Left ventricle myocardium inferior (tissue), 1 donor: ENCODE results near the gene LRG1. TPM values are rescaled to one million over a fixed set of nuclear protein-coding genes. Genes with fewer than 3 reads are reported as not detected.
"Not testable (repeated sequence)": the region's sequence is repeated elsewhere in the genome, so short reads cannot be mapped to it uniquely, and the experiment has no call there.

Experiments
- DNase-seq: peaks from one replicate; pipeline ENCODE4 v3.0.0-alpha.2; 2020
- H3K27ac ChIP-seq: fragments of 200-600 bp; replicated peaks from 2 replicates; pipeline ENCODE4 v1.8.0; 2021
- H3K27me3 ChIP-seq: fragments of 200-600 bp; 2 replicates; pipeline ENCODE4 v1.8.0; 2021; ENCODE audit warnings: low read depth
- H3K36me3 ChIP-seq: fragments of 200-600 bp; 2 replicates; pipeline ENCODE4 v1.8.0; 2021
- H3K4me1 ChIP-seq: fragments of 200-600 bp; 2 replicates; pipeline ENCODE4 v1.8.0; 2021
- H3K4me3 ChIP-seq: fragments of 200-600 bp; 2 replicates; pipeline ENCODE4 v1.8.0; 2021; ENCODE audit warnings: mild to moderate bottlenecking, moderate library complexity
- H3K9me3 ChIP-seq: fragments of 200-600 bp; replicated peaks from 2 replicates; pipeline ENCODE4 v1.8.0; 2021
- CTCF ChIP-seq: fragments of 200-600 bp; IDR thresholded peaks from 2 replicates; pipeline ENCODE4 v1.8.0; 2021; ENCODE audit warnings: antibody characterized with exemption, mild to moderate bottlenecking, borderline replicate concordance
- intact Hi-C: fragments of 100-400 bp; cut with micrococcal nuclease; formaldehyde crosslinking; loops from one replicate; pipeline ENCODE4 v1.11.0; 2022
- total RNA-seq: library from RNA; stranded (reverse); fragmentation: NEBNext Ultra II Directional; extraction: Animal tissue kit (Norgen Biotek cat#: 25700); gene quantifications from one replicate; pipeline ENCODE4 v1.2.1, GENCODE V29; 2021
- donor health status: DM: no; HTN: yes; CAD: no; lungs with severe emphysema.

The LRG1 gene
- total RNA-seq, 1 donor from 2014 or later, result 0.41 TPM

GRCh38 chr19:4533835-4534424 is 5.9 kb downstream of the LRG1 start:
- H3K27ac ChIP-seq, result peak overlapping the region; percentile 85
- peaks cover 32% of the 10 kb centered on the region for H3K4me1 ChIP-seq
- H3K9me3 ChIP-seq, result no peaks in the 10 kb centered on the region
- TF ChIP-seq CTCF, result no peak
- intact Hi-C loops, result no loop called here
- no peaks in the 10 kb centered on the region for H3K36me3 ChIP-seq
- H3K27me3 ChIP-seq, result peaks cover 36% of the 10 kb centered on the region
- DNase-seq, result no peak
- peak overlapping the region; percentile 68 for H3K4me3 ChIP-seq

- no peak for DNase-seq
- intact Hi-C loops, result no loop called here
- no peak overlapping the region for H3K4me3 ChIP-seq
- peaks cover 31% of the 10 kb centered on the region for H3K27me3 ChIP-seq
- no peak overlapping the region for H3K27ac ChIP-seq
- no peaks in the 10 kb centered on the region for H3K36me3 ChIP-seq
- peaks cover 32% of the 10 kb centered on the region for H3K4me1 ChIP-seq
- no peak for TF ChIP-seq CTCF
- H3K9me3 ChIP-seq, result no peaks in the 10 kb centered on the region
These were observed 6.5 kb downstream of the LRG1 start for GRCh38 chr19:4533334-4533733.

- H3K4me3 ChIP-seq, result no peak overlapping the region
- H3K27ac ChIP-seq, result no peak overlapping the region
- H3K9me3 ChIP-seq, result no peaks in the 10 kb centered on the region
- H3K27me3 ChIP-seq, result peaks cover 16% of the 10 kb centered on the region
- intact Hi-C loops, result no loop called here
- peaks cover 25% of the 10 kb centered on the region for H3K4me1 ChIP-seq
- TF ChIP-seq CTCF, result no peak
- no peak for DNase-seq
- no peaks in the 10 kb centered on the region for H3K36me3 ChIP-seq
These were observed 8.2 kb downstream of the LRG1 start for GRCh38 chr19:4531562-4532165.

GRCh38 chr19:4529924-4530522 is 9.8 kb downstream of the LRG1 start:
- no peak overlapping the region for H3K27ac ChIP-seq
- no peak overlapping the region for H3K4me3 ChIP-seq
- no peaks in the 10 kb centered on the region for H3K9me3 ChIP-seq
- intact Hi-C loops, result no loop called here
- peaks cover 4% of the 10 kb centered on the region for H3K27me3 ChIP-seq
- no peaks in the 10 kb centered on the region for H3K36me3 ChIP-seq
- no peak for DNase-seq
- TF ChIP-seq CTCF, result no peak
- peaks cover 9% of the 10 kb centered on the region for H3K4me1 ChIP-seq

- Histone ChIP-seq H3K27me3 (no peaks in the 10 kb centered on the region), H3K4me3 (no peak overlapping the region), H3K36me3 (no peaks in the 10 kb centered on the region), H3K9me3 (no peaks in the 10 kb centered on the region), H3K27ac (no peak overlapping the region), H3K4me1 (no peaks in the 10 kb centered on the region)
- no peak for DNase-seq
- intact Hi-C loops, result no loop called here
- no peak for TF ChIP-seq CTCF
These were observed 11.0 kb downstream of the LRG1 start for GRCh38 chr19:4528843-4529242.

- H3K36me3 ChIP-seq, H3K9me3 ChIP-seq, H3K27ac ChIP-seq, intact Hi-C loops, DNase-seq, H3K27me3 ChIP-seq, H3K4me1 ChIP-seq, H3K4me3 ChIP-seq: not testable (repeated sequence)
These were observed 12.5 kb downstream of the LRG1 start for GRCh38 chr19:4527377-4527776.
